GM19372 (cell line): ENCODE measurements around the gene SMC6.

Experiments used
- ATAC-seq: cut with Tn5 transposase; IDR thresholded peaks from one replicate; pipeline ENCODE4 v1.9.1; 2021; ENCODE audit warnings: mild to moderate bottlenecking, low read depth, moderate library complexity; ENCODE audit not compliant: unreplicated experiment

The SMC6 gene

GRCh38 chr2:17719562-17720371, 33.8 kb downstream of the SMC6 start:
- ATAC-seq = peak; percentile 75

DNA sequence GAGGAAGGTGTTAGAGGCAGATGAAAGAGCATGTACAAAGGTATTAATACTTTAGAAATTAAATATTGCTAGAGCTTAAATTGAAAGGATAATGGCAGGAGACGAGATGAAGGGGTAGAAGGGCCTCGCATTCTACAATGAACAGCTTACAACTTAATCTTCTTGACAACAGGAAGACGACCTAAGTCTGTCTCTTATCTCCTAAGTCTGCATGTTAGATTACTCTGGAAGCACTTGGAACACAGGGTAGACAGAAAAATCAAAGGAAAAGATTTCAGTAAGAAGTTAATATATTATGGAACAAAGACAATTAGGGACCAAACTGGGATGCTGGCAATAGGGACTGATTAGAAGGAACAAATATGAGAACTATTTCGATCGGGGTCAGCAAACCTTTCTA, 34.9 kb downstream of the SMC6 start:
- no peak for ATAC-seq

DNA sequence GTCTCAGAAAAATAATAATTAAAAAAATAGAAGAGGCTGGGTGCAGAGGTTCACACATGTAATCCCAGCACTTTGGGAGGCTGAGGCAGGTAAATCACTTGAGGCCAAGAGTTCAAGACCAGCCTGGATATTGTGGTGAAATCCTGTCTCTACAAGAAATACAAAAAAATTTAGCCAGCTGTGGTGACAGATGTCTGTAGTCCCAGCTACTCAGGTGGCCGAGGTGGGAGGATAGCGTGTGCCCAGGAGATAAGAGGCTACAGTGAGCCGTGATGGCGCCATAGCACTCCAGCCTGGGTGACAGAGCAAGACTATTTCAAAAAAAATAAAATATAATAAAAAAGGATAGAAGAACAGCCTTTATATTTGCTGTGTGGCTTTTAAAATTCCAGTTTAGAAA, 35.9 kb downstream of the SMC6 start:
- ATAC-seq = no peak

GRCh38 chr2:17713291-17713690, 40.3 kb downstream of the SMC6 start:
- ATAC-seq = no peak

GRCh38 chr2:17710547-17711248, 42.9 kb downstream of the SMC6 start:
- ATAC-seq = no peak

- ATAC-seq = no peak
Observed at GRCh38 chr2:17709897-17710296, 43.7 kb downstream of the SMC6 start.

- ATAC-seq = no peak
Observed at GRCh38 chr2:17708501-17708900, 45.1 kb downstream of the SMC6 start.

DNA sequence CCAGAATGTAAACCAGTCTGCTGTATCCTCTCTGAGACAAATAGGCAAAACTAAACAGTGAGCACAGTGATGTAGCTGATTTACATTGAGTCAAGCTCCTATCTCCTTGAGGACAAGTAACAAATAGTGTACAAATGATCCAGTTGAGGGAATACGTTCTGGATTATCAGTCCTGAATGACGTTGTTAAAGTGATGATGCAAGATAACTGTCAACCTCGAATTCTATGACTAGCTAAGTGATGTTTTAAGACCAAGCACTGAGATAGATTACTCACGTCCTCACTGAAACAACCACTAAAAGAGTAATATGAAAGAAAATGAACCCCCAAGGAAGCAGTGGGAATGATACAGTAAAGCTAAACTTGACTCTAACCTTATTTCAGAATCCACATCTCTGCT, 46.8 kb downstream of the SMC6 start:
- ATAC-seq = no peak

- no peak for ATAC-seq
Observed at GRCh38 chr2:17690776-17691175, 62.8 kb downstream of the SMC6 start.

DNA sequence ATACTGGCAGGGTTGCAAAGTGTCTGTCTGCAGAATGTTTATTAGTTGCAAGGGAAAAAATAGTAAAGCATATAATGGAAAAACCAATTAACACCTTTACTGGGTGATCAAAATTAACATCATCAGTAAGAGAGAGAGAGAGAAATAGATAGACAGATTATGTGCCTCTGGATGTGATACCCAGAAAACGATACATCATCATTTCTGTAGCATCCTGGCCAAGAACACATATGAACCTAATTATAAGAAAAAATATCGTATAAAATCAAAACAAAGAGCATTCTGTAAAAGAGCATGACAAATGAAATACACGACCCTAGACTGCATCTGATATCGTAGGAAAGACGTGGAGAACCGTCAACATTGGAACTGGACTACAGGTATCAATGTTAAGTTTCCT, 64.6 kb downstream of the SMC6 start:
- no peak for ATAC-seq

- ATAC-seq = no peak
Observed at GRCh38 chr2:17688600-17688999, 65.0 kb downstream of the SMC6 start.

DNA sequence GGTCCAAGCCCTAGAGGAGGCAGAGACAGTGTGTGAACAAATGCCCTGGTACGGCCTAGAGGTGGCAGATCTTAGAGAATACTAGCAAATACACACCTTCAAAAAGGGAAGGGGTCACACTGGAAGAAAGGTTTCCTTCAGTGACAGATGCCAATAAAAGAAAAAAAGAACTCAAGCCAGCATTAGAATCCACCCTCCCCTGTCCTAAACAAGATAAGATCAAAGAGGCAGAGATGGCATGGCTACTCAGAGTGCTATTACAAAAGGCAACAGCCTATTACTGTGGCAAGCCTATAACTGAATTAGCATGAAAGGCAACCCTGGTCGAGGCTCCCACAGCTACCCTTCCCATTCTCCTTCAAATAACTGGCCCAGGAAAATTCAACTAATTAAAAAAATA, 69.6 kb downstream of the SMC6 start:
- no peak for ATAC-seq

DNA sequence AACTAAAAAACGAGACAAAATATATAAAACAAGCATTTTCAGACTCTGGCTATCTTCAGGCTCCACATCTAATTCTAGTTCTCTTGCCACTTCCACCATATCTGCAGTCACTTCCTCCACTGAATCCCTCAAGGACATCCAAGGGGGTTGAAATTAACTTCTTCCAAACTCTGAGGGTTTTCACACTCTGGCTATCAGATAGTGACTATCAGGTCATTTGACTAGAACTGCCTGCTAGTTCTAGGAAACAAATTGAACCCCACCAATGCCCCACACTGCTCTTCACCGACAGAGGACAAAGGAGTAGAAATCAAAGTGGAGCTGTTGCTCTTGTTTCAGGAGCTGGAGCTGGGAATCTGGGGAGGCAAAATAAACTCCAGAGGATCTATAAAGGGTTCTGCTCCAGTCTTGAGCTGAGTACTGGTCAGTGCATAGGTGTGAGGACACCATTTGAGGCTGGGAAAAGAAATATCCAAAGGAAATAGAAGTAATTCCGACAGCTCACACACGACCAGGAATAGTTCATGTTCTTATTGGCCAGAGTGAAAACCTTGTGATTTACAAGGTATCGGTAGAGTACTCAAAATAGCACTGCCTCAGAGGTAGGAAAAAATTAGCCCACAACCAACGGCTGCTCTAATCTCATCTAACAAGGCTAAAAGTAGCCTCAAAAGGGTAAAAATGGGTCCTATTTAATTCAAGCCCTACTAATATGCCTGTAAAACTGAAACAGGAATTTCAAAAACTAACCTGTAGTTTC, 71.3 kb downstream of the SMC6 start:
- ATAC-seq = no peak

DNA sequence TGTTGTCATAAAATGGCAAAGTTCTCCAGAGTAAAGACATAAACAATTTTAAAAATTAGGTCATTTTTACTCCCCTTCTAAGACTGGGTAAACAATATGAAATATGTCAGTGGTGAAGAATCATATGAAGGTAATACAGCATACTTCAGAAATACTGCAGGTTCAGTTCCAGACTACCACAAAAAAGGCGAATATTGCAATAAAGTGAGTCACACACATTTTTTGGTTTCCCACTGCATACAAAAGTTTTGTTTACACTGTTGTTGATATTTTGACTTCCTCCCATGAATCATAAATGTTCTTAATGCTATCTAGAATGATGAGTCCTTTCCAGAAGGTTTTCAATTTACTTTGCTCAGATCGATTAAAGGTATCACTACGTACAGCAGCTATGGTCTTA, 73.5 kb downstream of the SMC6 start:
- ATAC-seq = no peak

DNA sequence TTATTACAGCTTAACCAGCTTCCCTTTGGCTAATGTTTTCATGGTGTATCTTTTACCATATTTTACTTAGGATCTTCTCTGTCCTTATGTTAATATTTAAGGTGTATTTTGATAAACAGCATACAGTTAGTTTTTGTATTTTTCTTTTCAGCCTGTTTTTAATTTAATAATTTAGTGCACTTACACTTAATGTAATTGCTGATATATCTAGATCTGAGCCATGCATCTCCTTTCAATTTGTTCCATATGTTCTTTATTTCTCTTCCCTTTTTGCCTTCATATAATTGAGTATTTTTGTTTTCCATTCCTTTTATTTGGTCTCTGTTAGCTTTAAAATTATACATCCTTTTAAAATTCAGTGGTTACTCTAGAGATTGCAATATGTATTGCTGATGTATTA, 78.8 kb downstream of the SMC6 start:
- ATAC-seq = no peak

DNA sequence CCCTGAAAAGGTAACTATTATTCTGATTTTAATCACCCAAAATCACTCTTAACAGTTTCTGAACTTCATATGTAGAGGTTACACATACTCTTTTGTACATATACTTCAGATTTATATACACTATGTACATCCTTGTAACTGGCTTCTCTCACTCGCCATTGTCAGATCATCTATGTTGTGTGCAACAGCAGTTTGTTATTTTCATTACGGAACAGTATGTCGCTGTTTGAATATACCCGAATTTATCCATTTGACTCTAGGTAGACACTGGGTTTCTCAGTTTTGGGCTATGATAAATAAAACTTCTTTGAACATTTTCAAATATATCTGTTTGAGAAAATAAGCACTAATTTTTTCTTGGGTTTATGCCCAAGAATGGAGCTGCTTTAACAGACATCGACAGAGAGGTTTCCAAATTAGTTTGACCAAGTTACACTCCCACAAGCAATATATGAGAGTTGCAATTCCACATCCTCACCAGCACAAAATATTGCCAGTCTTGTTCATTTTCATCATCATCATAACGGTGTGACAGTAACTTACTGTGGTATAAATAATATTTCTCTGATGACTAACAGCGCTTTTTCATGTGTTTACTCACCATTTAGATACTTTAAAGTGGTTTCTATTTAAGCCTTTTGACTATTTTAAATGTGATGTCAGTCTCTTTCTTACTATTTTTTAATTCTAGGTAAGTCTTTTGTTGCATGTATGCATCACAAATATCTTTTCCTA, 80.9 kb downstream of the SMC6 start:
- no peak for ATAC-seq

DNA sequence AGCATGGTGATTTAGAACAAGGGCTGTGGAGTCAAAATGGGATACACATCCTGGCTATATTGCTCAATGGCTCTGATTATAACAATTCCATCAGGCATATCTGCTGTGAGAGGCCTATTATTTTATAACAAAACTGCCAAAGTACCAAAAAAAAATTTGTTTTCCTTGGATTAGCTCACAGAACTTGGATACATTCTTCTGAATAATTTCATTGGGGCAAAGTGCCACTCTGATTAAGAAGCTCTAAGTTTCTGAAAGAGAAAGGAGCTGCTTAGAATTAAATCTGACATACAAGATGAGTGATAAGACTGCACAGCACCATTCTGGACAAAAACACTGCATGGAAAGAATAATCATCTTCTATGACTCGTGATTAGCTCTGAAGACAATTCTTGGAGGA, 85.7 kb downstream of the SMC6 start:
- no peak for ATAC-seq

GRCh38 chr2:17664534-17664933, 89.1 kb downstream of the SMC6 start:
- ATAC-seq = no peak

DNA sequence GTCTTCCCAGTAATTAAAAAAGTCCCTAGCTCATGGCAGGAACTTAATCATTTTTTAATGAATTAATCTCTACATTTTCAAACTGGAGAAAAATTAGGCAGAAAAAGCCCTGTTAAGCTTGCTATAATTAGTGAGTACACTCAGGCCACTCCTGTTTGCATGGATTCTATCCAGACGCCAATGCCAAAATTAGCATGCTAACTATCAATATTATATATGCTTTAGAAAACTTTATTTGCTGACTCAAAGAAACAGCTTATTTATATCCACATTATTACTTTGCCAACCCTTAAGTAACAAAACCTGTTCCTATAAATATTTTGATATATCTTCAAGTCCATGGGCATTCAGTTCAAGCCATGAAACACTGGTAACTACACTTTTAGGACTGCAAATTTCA, 90.9 kb downstream of the SMC6 start:
- no peak for ATAC-seq

DNA sequence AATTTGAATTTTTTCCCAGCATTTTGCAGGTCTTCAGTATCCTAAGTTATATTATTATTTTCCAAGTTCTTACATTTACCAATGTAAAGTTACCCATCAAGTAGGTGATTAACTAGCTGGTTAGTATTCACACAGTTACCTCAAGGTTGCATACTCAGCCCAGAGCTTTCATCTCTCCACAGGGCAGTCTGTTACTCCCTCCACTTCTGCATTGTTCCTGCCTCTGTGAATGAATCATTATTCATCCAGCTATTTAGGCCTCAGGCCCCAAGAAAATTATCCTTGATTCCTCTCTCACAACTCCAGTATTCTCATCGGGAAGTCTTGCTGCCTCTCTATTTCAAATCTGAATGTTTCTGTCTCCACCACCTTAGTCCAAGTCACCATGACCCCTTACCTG, 92.2 kb downstream of the SMC6 start:
- no peak for ATAC-seq

DNA sequence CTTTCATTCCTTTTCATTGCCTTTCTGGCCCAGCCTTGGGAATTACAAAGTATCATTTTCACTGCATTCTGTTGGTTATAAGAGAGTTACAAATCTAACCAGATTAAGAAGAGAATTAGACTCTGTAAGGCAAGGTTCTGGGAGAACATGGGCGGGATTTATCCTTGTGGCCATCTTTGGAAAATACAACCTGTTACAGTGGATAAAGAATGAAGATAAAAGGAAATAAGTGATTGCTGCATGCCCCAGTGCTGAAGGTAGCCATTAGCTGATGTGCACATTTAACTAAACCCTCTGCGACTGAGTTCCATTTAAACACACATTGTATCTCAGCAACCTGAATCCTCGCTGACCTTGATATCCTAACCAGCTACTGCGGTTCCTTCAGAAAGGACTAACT, 93.4 kb downstream of the SMC6 start:
- no peak for ATAC-seq
